SK-N-SH (cell line): ENCODE measurements around the gene ATP2B2. TPM values are rescaled to one million over a fixed set of nuclear protein-coding genes. Genes with fewer than 3 reads are reported as not detected.

Experiments
- CTCF ChIA-PET: fragments of 300-600, 350-600 bp; formaldehyde crosslinking; extraction: SDS; loops from one replicate; lab custom pipeline; 2021; lab: Yijun Ruan, JAX
- POLR2A ChIA-PET: fragments of 350-600 bp; sonication (Branson Sonifier 250); formaldehyde crosslinking; extraction: SDS; loops from one replicate; lab custom pipeline; 2020; ENCODE audit warnings: antibody characterized with exemption, inconsistent platforms; lab: Yijun Ruan, JAX
- DNase-seq: peaks from one replicate; pipeline ENCODE4 v3.0.0; 2012
- H2AFZ ChIP-seq: fragments of 200-600 bp; sonication (generic); 2 replicates; pipeline ENCODE4 v1.8.1; 2016; ENCODE audit warnings: antibody characterized with exemption, mild to moderate bottlenecking, low read depth
- H3F3A ChIP-seq: fragments of 200-600 bp; sonication (generic); replicated peaks from 2 replicates; pipeline ENCODE3; 2016; ENCODE audit warnings: antibody characterized with exemption, mild to moderate bottlenecking; ENCODE audit not compliant: insufficient read depth
- H3K27ac ChIP-seq, 2 experiments: fragments of 200-500 bp in 1 of 2; fragments of 200-600 bp in 1 of 2; sonication (Bioruptor generic) in 1 of 2; sonication (generic), shearing (Covaris generic) in 1 of 2; 2 replicates each; pipeline versions ENCODE4 v1.5.1 to v1.6.1; 2014 to 2016; ENCODE audit warnings: low read depth in 2 of 2, inconsistent platforms in 1 of 2, low read length in 1 of 2, mild to moderate bottlenecking in 1 of 2, mixed read lengths in 1 of 2
- H3K27me3 ChIP-seq: fragments of 200-600 bp; sonication (generic), shearing (Covaris generic); 2 replicates; pipeline ENCODE4 v1.6.1; 2016; ENCODE audit warnings: mixed run types; ENCODE audit not compliant: insufficient read depth
- H3K36me3 ChIP-seq, 2 experiments: fragments of 200-500 bp in 1 of 2; fragments of 200-600 bp in 1 of 2; sonication (Bioruptor generic) in 1 of 2; sonication (generic) in 1 of 2; replicated peaks in 1 of 2; 2 replicates each; pipeline versions ENCODE3 to v1.5.1; 2014 to 2016; ENCODE audit warnings: low read length in 1 of 2, mild to moderate bottlenecking in 1 of 2; ENCODE audit not compliant: insufficient read depth in 2 of 2, control insufficient read depth in 1 of 2
- H3K4me1 ChIP-seq, 2 experiments: fragments of 200-500 bp in 1 of 2; fragments of 200-600 bp in 1 of 2; sonication (Bioruptor generic) in 1 of 2; sonication (generic), shearing (Covaris generic) in 1 of 2; 2 replicates each; pipeline versions ENCODE4 v1.5.1 to v1.6.1; 2014 to 2016; ENCODE audit warnings: low read depth in 1 of 2, low read length in 1 of 2, mixed run types in 1 of 2; ENCODE audit not compliant: insufficient read depth in 2 of 2, control insufficient read depth in 1 of 2
- H3K4me2 ChIP-seq: fragments of 200-600 bp; sonication (generic), shearing (Covaris generic); 2 replicates; pipeline ENCODE4 v1.6.1; 2017; ENCODE audit warnings: mixed run types
- H3K4me3 ChIP-seq, 2 experiments: fragments of 200-500 bp in 1 of 2; fragments of 200-600 bp in 1 of 2; sonication (Bioruptor generic) in 1 of 2; sonication (generic), shearing (Covaris generic) in 1 of 2; 2 replicates each; pipeline versions ENCODE4 v1.5.1 to v1.8.1; 2014 to 2016; ENCODE audit warnings: low read depth in 2 of 2, inconsistent platforms in 1 of 2, low read length in 1 of 2, mild to moderate bottlenecking in 1 of 2, mixed read lengths in 1 of 2, moderate library complexity in 1 of 2
- H3K79me2 ChIP-seq: fragments of 200-600 bp; sonication (generic); 2 replicates; pipeline ENCODE4 v1.8.1; 2017; ENCODE audit warnings: mild to moderate bottlenecking; ENCODE audit not compliant: insufficient read depth
- H3K9ac ChIP-seq: fragments of 200-600 bp; sonication (generic); 2 replicates; pipeline ENCODE4 v1.6.1; 2017; ENCODE audit warnings: mixed run types
- H3K9me2 ChIP-seq: fragments of 200-600 bp; sonication (generic); 2 replicates; pipeline ENCODE4 v1.6.1; 2017; ENCODE audit warnings: mixed run types
- H3K9me3 ChIP-seq: fragments of 200-600 bp; sonication (generic); 2 replicates; pipeline ENCODE4 v1.6.1; 2017; ENCODE audit warnings: mixed run types, mild to moderate bottlenecking, moderate library complexity
- H4K20me1 ChIP-seq: fragments of 200-600 bp; sonication (generic); 2 replicates; pipeline ENCODE4 v1.6.1; 2017; ENCODE audit warnings: mild to moderate bottlenecking, mixed run types; ENCODE audit not compliant: insufficient read depth
- CHD2 ChIP-seq: fragments of 150-350 bp; IDR thresholded peaks from 2 replicates; pipeline ENCODE4 v1.6.1; 2018; ENCODE audit warnings: low read length; ENCODE audit not compliant: partially characterized antibody
- CTCF ChIP-seq: fragments of 200-600 bp; sonication (generic); IDR thresholded peaks from 2 replicates; pipeline ENCODE4 v1.6.1; 2017; ENCODE audit warnings: antibody characterized with exemption, mild to moderate bottlenecking, moderate library complexity
- ELF1 ChIP-seq: IDR thresholded peaks from 2 replicates; pipeline ENCODE4 v1.4.0; 2012
- EP300 ChIP-seq, 2 experiments: IDR thresholded peaks; 2 replicates each; pipeline versions ENCODE4 v1.4.0 to v1.6.1; 2012; ENCODE audit warnings: borderline replicate concordance in 1 of 2, low read depth in 1 of 2, low read length in 1 of 2
- FOSL2 ChIP-seq: IDR thresholded peaks from 2 replicates; pipeline ENCODE4 v1.4.0; 2012; ENCODE audit warnings: low read depth, mild to moderate bottlenecking, moderate library complexity, borderline replicate concordance
- FOXJ3 ChIP-seq: sonication (generic); formaldehyde crosslinking; IDR thresholded peaks from 2 replicates; pipeline ENCODE4 v1.5.1; 2020; ENCODE audit warnings: mild to moderate bottlenecking, missing genetic modification reagents
- GABPA ChIP-seq: IDR thresholded peaks from 2 replicates; pipeline ENCODE4 v1.4.0; 2012; ENCODE audit warnings: low read depth, mild to moderate bottlenecking
- JUND ChIP-seq: IDR thresholded peaks from 2 replicates; pipeline ENCODE4 v1.4.0; 2012
- MEF2A ChIP-seq: IDR thresholded peaks from 2 replicates; pipeline ENCODE4 v1.4.0; 2012; ENCODE audit warnings: low read depth, borderline replicate concordance
- NFIC ChIP-seq: IDR thresholded peaks from 2 replicates; pipeline ENCODE4 v1.4.0; 2012; ENCODE audit warnings: borderline replicate concordance
- POLR2AphosphoS5 ChIP-seq: IDR thresholded peaks from 2 replicates; pipeline ENCODE4 v1.6.1; 2012; ENCODE audit warnings: low read depth, low read length
- RAD21 ChIP-seq: IDR thresholded peaks from 2 replicates; pipeline ENCODE4 v1.6.1; 2012; ENCODE audit warnings: mild to moderate bottlenecking, low read length
- RCOR1 ChIP-seq: fragments of 150-350 bp; IDR thresholded peaks from 2 replicates; pipeline ENCODE4 v1.6.1; 2017; ENCODE audit warnings: antibody characterized with exemption, low read length
- RFX5 ChIP-seq: IDR thresholded peaks from 2 replicates; pipeline ENCODE4 v1.6.1; 2012; ENCODE audit warnings: mild to moderate bottlenecking, improper control_type of control experiment, low read length
- SIN3A ChIP-seq: IDR thresholded peaks from 2 replicates; pipeline ENCODE4 v1.6.1; 2012; ENCODE audit warnings: low read depth, mild to moderate bottlenecking, low read length, moderate library complexity, borderline replicate concordance
- SMC3 ChIP-seq: IDR thresholded peaks from 2 replicates; pipeline ENCODE4 v1.6.1; 2012; ENCODE audit warnings: low read depth, low read length, improper control_type of control experiment
- YY1 ChIP-seq: IDR thresholded peaks from 2 replicates; pipeline ENCODE4 v1.4.0; 2012; ENCODE audit warnings: low read depth, mild to moderate bottlenecking
- ZBTB33 ChIP-seq: IDR thresholded peaks from 2 replicates; pipeline ENCODE4 v1.4.0; 2012; ENCODE audit warnings: low read depth, borderline replicate concordance
- WGBS: methylation state at CpG from one replicate; pipeline ENCODE4 v1.1.6; 2017; ENCODE audit warnings: low lambda C conversion rate; 5-methylcytosine and 5-hydroxymethylcytosine counted together
- polyA plus RNA-seq, 3 experiments: library from polyadenylated mRNA; depleted of rRNA; stranded (reverse); fragments of >200 nt; gene quantifications; 2 replicates each; pipeline ENCODE4 v1.2.3, GENCODE V29; 2012
- TF ChIP-seq, protein P1 (sequence below): fragments of 150-350 bp; IDR thresholded peaks from 2 replicates; pipeline ENCODE4 v1.6.1; 2016; ENCODE audit warnings: mild to moderate bottlenecking, low read depth, low read length
- TF ChIP-seq, protein P2 (sequence below): IDR thresholded peaks from 2 replicates; pipeline ENCODE4 v1.4.0; 2012; ENCODE audit warnings: low read depth
- TF ChIP-seq, protein P3 (sequence below): IDR thresholded peaks from 2 replicates; pipeline ENCODE4 v1.4.0; 2012; ENCODE audit warnings: low read depth, borderline replicate concordance

The ATP2B2 gene
- polyA plus RNA-seq, 1 of the 3 experiments (the other 2 are of a cell fraction), result 0.15 TPM

DNA sequence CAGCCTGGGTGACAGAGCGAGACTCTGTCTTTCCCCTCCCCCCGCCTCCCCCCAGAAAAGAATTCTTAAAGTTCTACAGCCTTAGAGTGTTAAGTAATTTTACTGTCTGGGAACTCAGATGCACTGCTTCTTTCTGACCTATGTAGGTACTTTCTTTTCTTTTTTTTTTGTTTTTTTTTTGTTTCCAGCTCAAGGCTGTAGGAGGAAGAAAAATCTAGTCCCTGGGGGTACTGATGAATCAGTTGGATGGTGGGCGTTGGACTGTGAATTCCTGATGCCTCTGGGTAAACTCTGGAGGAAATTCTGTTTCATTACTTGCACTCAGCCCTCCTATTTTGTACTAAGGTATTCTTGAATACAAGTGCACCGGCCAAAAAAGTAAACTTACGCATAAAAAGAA is 223.4 kb downstream of the ATP2B2 start:
- peaks cover 0 to 21% of the 10 kb centered on the region in 2 experiments; a peak in 1 of 4 replicates for H3K4me1 ChIP-seq
- no peak overlapping the region for H2AFZ ChIP-seq
- no peak for DNase-seq
- peaks cover 25 to 48% of the 10 kb centered on the region in 2 experiments for H3K36me3 ChIP-seq
- no peaks in the 10 kb centered on the region for H3F3A ChIP-seq
- no peak overlapping the region for H3K4me2 ChIP-seq
- H3K9me2 ChIP-seq, result no peaks in the 10 kb centered on the region
- H3K79me2 ChIP-seq, result peaks cover 8% of the 10 kb centered on the region
- H3K9me3 ChIP-seq, result no peaks in the 10 kb centered on the region
- CTCF ChIA-PET, result interaction anchor here (2.7 kb wide), 1 partner anchor 18 kb away, joined by 13 read pairs; no protein-coding TSS in a partner anchor
- WGBS, result 84% methylated on average over 5 of the region's 5 CpGs
- H3K9ac ChIP-seq, result no peak overlapping the region
- no peaks in the 10 kb centered on the region for H3K27me3 ChIP-seq
- H3K27ac ChIP-seq, result no peak overlapping the region
- no peaks in the 10 kb centered on the region for H4K20me1 ChIP-seq
- H3K4me3 ChIP-seq, result no peak overlapping the region
- no peak for TF ChIP-seq POLR2AphosphoS5
- TF ChIP-seq, protein P1, sequence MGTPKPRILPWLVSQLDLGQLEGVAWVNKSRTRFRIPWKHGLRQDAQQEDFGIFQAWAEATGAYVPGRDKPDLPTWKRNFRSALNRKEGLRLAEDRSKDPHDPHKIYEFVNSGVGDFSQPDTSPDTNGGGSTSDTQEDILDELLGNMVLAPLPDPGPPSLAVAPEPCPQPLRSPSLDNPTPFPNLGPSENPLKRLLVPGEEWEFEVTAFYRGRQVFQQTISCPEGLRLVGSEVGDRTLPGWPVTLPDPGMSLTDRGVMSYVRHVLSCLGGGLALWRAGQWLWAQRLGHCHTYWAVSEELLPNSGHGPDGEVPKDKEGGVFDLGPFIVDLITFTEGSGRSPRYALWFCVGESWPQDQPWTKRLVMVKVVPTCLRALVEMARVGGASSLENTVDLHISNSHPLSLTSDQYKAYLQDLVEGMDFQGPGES, result no peak
- TF ChIP-seq, protein P2, sequence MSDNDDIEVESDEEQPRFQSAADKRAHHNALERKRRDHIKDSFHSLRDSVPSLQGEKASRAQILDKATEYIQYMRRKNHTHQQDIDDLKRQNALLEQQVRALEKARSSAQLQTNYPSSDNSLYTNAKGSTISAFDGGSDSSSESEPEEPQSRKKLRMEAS, result no peak
- no peak for TF ChIP-seq RFX5
- TF ChIP-seq NFIC, result no peak
- no peak for TF ChIP-seq YY1
- POLR2A ChIA-PET, result no interaction called here

DNA sequence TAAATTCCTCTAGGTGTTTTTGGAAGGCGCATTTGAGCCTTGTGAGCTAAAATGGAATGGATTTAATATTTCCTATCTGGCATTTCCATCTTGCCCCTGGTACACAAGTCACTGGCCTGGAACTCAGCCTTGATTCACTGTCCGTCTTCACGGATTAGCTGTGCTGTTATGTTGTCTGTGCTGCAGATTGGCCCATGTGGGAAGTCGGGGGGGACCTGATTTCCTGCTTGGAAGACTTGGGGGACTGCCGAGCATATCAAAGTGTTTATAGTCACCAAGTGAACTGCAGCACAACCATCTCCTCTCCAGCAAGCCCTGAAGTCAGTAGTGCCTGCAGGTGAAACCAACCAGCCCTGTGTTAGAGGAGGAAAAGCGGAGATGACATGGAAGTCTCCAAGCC is 224.8 kb downstream of the ATP2B2 start:
- Histone ChIP-seq H2AFZ (no peak overlapping the region), H3K4me2 (no peak overlapping the region), H3F3A (no peaks in the 10 kb centered on the region), H3K36me3 (peaks cover 28 to 47% of the 10 kb centered on the region in 2 experiments), H3K9me2 (no peaks in the 10 kb centered on the region), H3K4me3 (no peak overlapping the region), H3K79me2 (peaks cover 21% of the 10 kb centered on the region), H4K20me1 (0 out of 2 replicates have a peak, but pooled peaks cover 5% of the 10 kb centered on the region), H3K9me3 (no peaks in the 10 kb centered on the region)
- CTCF ChIA-PET, result interaction anchor here (1.4 to 2.7 kb wide), 2 partner anchors 11 to 17 kb away, joined by 3 to 13 read pairs; no protein-coding TSS in a partner anchor
- WGBS, result 94% methylated on average over 5 of the region's 6 CpGs
- POLR2A ChIA-PET, result no interaction called here
- TF ChIP-seq CTCF, result no peak
- TF ChIP-seq FOSL2, result no peak
- TF ChIP-seq EP300 (IDR thresholded peaks at IDR 0.05; ENCODE audit: borderline replicate concordance in 1 of 2, low read depth in 1 of 2, low read length in 1 of 2), result no peak
- TF ChIP-seq RCOR1, result no peak
- TF ChIP-seq, protein P2, result no peak
- TF ChIP-seq POLR2AphosphoS5, result no peak
- TF ChIP-seq SIN3A, result no peak
- TF ChIP-seq NFIC, result no peak
- TF ChIP-seq MEF2A, result no peak
- TF ChIP-seq JUND, result no peak
- TF ChIP-seq CHD2, result no peak
- TF ChIP-seq, protein P3, sequence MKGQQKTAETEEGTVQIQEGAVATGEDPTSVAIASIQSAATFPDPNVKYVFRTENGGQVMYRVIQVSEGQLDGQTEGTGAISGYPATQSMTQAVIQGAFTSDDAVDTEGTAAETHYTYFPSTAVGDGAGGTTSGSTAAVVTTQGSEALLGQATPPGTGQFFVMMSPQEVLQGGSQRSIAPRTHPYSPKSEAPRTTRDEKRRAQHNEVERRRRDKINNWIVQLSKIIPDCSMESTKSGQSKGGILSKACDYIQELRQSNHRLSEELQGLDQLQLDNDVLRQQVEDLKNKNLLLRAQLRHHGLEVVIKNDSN, result no peak
- no peak for TF ChIP-seq SMC3
- TF ChIP-seq RAD21, result no peak
- no peak for TF ChIP-seq FOXJ3 (CRISPR knock-in tag)
- TF ChIP-seq ELF1, result no peak
- TF ChIP-seq ZBTB33, result no peak
- TF ChIP-seq GABPA, result no peak
- TF ChIP-seq, protein P1, result no peak
- no peak for TF ChIP-seq RFX5
- TF ChIP-seq, all 33 proteins: peak for 0
- Histone ChIP-seq H3K9ac (no peak overlapping the region), H3K27me3 (no peaks in the 10 kb centered on the region), H3K4me1 (peaks cover 0 to 21% of the 10 kb centered on the region in 2 experiments; a peak in 1 of 4 replicates), H3K27ac (no peak overlapping the region)
- no peak for DNase-seq
